GM12878 (cell line): ENCODE data around the gene DENND6B. TPM values are rescaled to one million over a fixed set of nuclear protein-coding genes. Genes with fewer than 3 reads are reported as not detected.
A peak's percentile ranks its signal among the peaks of the same experiment; 100 is the strongest.

Experiments used
- ATAC-seq: fragments of 200-7000 bp; cut with Tn5 transposase; 3 replicates; pipeline ENCODE4 v1.9.1; 2020; ENCODE audit warnings: mild to moderate bottlenecking, moderate library complexity
- BruUV-seq: library from RNA; stranded (reverse); fragments of 400-500 nt; replicated peaks from 2 replicates; lab custom pipeline; 2021; lab: Mats Ljungman, UMichigan
- CTCF ChIA-PET: fragments of 300-600 bp; sonication (Branson Sonifier 250); formaldehyde crosslinking; extraction: SDS; loops from one replicate; lab custom pipeline; 2021; ENCODE audit warnings: inconsistent platforms; lab: Yijun Ruan, JAX
- POLR2A ChIA-PET: fragments of 350-600 bp; formaldehyde crosslinking; extraction: SDS; loops from one replicate; lab custom pipeline; 2021; ENCODE audit warnings: inconsistent platforms; lab: Charles Lee
- RAD21 ChIA-PET: fragments of 300-600 bp; sonication (Branson Sonifier 250); formaldehyde crosslinking; loops from one replicate; lab custom pipeline; 2023; ENCODE audit warnings: antibody characterized with exemption; ENCODE audit not compliant: unreplicated experiment; lab: Charles Lee
- SMC1A ChIA-PET: fragments of 300-600 bp; sonication (Branson Sonifier 250); formaldehyde crosslinking; loops from one replicate; lab custom pipeline; 2023; ENCODE audit not compliant: unreplicated experiment, uncharacterized antibody; lab: Charles Lee
- DNase-seq: peaks from one replicate; pipeline ENCODE4 v3.0.0-alpha.2; 2011; ENCODE audit warnings: low read depth, low spot score
- FAIRE-seq: peaks from 3 replicates; lab custom pipeline; 2011; peaks lifted over from hg19 to GRCh38; lab: Jason Lieb, UNC
- H2AFZ ChIP-seq: 2 replicates; pipeline ENCODE4 v1.6.0; 2011; ENCODE audit warnings: low read depth, low read length, control low read depth; ENCODE audit not compliant: control insufficient read depth
- H3K27ac ChIP-seq: 2 replicates; pipeline ENCODE4 v1.5.1; 2011; ENCODE audit warnings: control low read depth; ENCODE audit not compliant: control insufficient read depth, insufficient read depth
- H3K27me3 ChIP-seq, 2 experiments: replicated peaks in 1 of 2; 2 replicates each; pipeline versions ENCODE4 v1.6.0 to v1.6.1; 2011; ENCODE audit warnings: low read length in 1 of 2; ENCODE audit not compliant: control insufficient read depth in 2 of 2, insufficient read depth in 2 of 2
- H3K36me3 ChIP-seq, 2 experiments: 2 replicates each; pipeline ENCODE4 v1.5.1; 2011; ENCODE audit warnings: low read length in 1 of 2; ENCODE audit not compliant: control insufficient read depth in 2 of 2, insufficient read depth in 2 of 2
- H3K4me1 ChIP-seq: 2 replicates; pipeline ENCODE4 v1.6.1; 2011; ENCODE audit warnings: mild to moderate bottlenecking, low read length, moderate library complexity, mixed read lengths; ENCODE audit not compliant: control insufficient read depth, insufficient read depth
- H3K4me2 ChIP-seq: 2 replicates; pipeline ENCODE4 v1.6.0; 2011; ENCODE audit warnings: control low read depth; ENCODE audit not compliant: control insufficient read depth, insufficient read depth
- H3K4me3 ChIP-seq: fragments of 200-600 bp; sonication (generic); 2 replicates; pipeline ENCODE4 v1.5.1; 2016
- H3K79me2 ChIP-seq: 2 replicates; pipeline ENCODE4 v1.6.0; 2011; ENCODE audit warnings: low read length; ENCODE audit not compliant: control insufficient read depth, insufficient read depth
- H3K9ac ChIP-seq: 2 replicates; pipeline ENCODE4 v1.8.0; 2011; ENCODE audit warnings: low read length, control low read depth, mixed read lengths; ENCODE audit not compliant: control insufficient read depth, insufficient read depth
- H3K9me3 ChIP-seq: replicated peaks from 3 replicates; pipeline ENCODE4 v1.5.1; 2011; ENCODE audit warnings: mild to moderate bottlenecking, low read length; ENCODE audit not compliant: control insufficient read depth, insufficient read depth
- H4K20me1 ChIP-seq: 2 replicates; pipeline ENCODE4 v1.6.0; 2011; ENCODE audit not compliant: control insufficient read depth, insufficient read depth
- CREB1 ChIP-seq: IDR thresholded peaks from 2 replicates; pipeline ENCODE4 v1.6.1; 2012; ENCODE audit warnings: low read depth, mild to moderate bottlenecking, inconsistent platforms
- EGR1 ChIP-seq, 2 experiments: IDR thresholded peaks; 1 replicate in 1 of 2; 2 replicates in 1 of 2; pipeline ENCODE4 v1.6.1; 2011 to 2012; ENCODE audit warnings: low read depth in 2 of 2, low read length in 2 of 2, borderline replicate concordance in 1 of 2, mild to moderate bottlenecking in 1 of 2, moderate library complexity in 1 of 2
- FOS ChIP-seq: IDR thresholded peaks from 3 replicates; pipeline ENCODE4 v1.6.1; 2011; ENCODE audit warnings: borderline replicate concordance; ENCODE audit not compliant: insufficient read length; ENCODE audit errors: extremely low read depth
- HCFC1 ChIP-seq: fragments of 150-350 bp; IDR thresholded peaks from 2 replicates; pipeline ENCODE4 v1.6.1; 2014; ENCODE audit warnings: low read length
- IKZF1 ChIP-seq: fragments of 450-650 bp; conservative IDR thresholded peaks from 2 replicates; pipeline ENCODE4 v1.6.1; 2017; ENCODE audit warnings: antibody characterized with exemption, mild to moderate bottlenecking
- NRF1 ChIP-seq: conservative IDR thresholded peaks from 2 replicates; pipeline ENCODE4 v1.6.1; 2011; ENCODE audit warnings: mild to moderate bottlenecking, low read depth, low read length, improper control_type of control experiment
- POLR2AphosphoS2 ChIP-seq: IDR thresholded peaks from 2 replicates; pipeline ENCODE4 v1.6.1; 2011; ENCODE audit warnings: low read depth, mild to moderate bottlenecking, low read length, improper control_type of control experiment, moderate library complexity
- SMARCA5 ChIP-seq: fragments of 450-650 bp; IDR thresholded peaks from 2 replicates; pipeline ENCODE4 v1.6.1; 2017; ENCODE audit warnings: mild to moderate bottlenecking
- SUZ12 ChIP-seq: fragments of 200-600 bp; sonication (generic); IDR thresholded peaks from one replicate; pipeline ENCODE4 v1.6.1; 2018; ENCODE audit warnings: antibody characterized with exemption, mild to moderate bottlenecking; ENCODE audit not compliant: unreplicated experiment
- WGBS: methylation state at CpG from one replicate; pipeline ENCODE4 v1.1.6; 2016; ENCODE audit warnings: low lambda C conversion rate; ENCODE audit not compliant: insufficient replicate concordance, insufficient coverage; ENCODE audit errors: missing lambda C conversion rate; 5-methylcytosine and 5-hydroxymethylcytosine counted together
- in situ Hi-C: fragments of 300-500 bp; cut with MboI; formaldehyde crosslinking; loops from 9 replicates; pipeline ENCODE4 v1.14.3; 2018; ENCODE audit warnings: mixed read lengths
- intact Hi-C: fragments of 100-400 bp; cut with micrococcal nuclease; formaldehyde crosslinking; loops from one replicate; pipeline ENCODE4 v1.14.2; 2022; ENCODE audit not compliant: unreplicated experiment
- polyA plus RNA-seq, 11 experiments: library from polyadenylated mRNA; depleted of rRNA in 4 of 11; unstranded in 6 of 11; stranded (reverse) in 5 of 11; fragments of >200 nt; fragmentation: Nextera tagmentation in 4 of 11; fragmentation: Illumina TruSeq in 1 of 11; extraction: Ambion mirVana in 4 of 11; extraction: Trizol in 1 of 11; gene quantifications; 1 replicate in 1 of 11; 2 replicates in 10 of 11; pipeline versions ENCODE4 v1.2.1 to v1.2.3, GENCODE V29; 2011 to 2016; ENCODE audit warnings: inconsistent platforms in 2 of 11, missing spikeins in 2 of 11, low read depth in 1 of 11
- total RNA-seq, 4 experiments: library from RNA; depleted of rRNA in 3 of 4; stranded (reverse); fragments of >200 nt in 3 of 4; fragmentation: Illumina TruSeq in 1 of 4; extraction: Trizol in 1 of 4; gene quantifications; 2 replicates each; pipeline versions ENCODE4 v1.2.1 to v1.2.3, GENCODE V29; 2013 to 2021
- TF ChIP-seq, protein P1 (sequence below): fragments of 450-650 bp; formaldehyde crosslinking; IDR thresholded peaks from 2 replicates; pipeline ENCODE4 v1.5.0; 2022; ENCODE audit warnings: mild to moderate bottlenecking, missing genetic modification characterization
- TF ChIP-seq, protein P2 (sequence below): IDR thresholded peaks from 2 replicates; pipeline ENCODE4 v1.6.1; 2012; ENCODE audit warnings: low read depth, low read length, improper control_type of control experiment
- TF ChIP-seq, protein P3 (sequence below): fragments of 450-650 bp; IDR thresholded peaks from 2 replicates; pipeline ENCODE4 v1.6.1; 2017; ENCODE audit warnings: mild to moderate bottlenecking, moderate library complexity

Gene DENND6B
- total and polyA plus RNA-seq, 10 of the 15 experiments (the other 5 are each of a cell fraction or from before 2014, with no cell fraction given), result 0.72 to 11.3 (median 6.2) TPM

DNA sequence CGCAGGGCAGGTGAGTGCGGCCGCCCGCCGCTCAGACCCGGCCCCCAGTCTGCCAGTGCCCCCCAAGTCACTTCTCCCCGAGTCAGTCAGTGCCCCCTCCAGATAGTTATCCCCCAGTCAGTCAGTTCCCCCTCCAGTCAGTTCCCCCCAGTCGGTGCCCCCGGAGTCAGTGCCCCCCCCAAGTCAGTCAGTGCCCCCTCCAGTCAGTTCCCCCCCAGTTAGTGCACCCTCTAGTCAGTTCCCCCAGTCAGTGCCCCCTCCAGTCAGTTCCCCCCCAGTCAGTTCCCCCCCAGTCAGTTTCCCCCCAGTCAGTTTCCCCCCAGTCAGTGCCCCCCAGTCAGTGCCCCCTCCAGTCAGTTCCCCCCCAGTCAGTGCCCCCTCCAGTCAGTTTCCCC, 16.7 kb upstream of the DENND6B start (continued):
- TF ChIP-seq, protein P1, sequence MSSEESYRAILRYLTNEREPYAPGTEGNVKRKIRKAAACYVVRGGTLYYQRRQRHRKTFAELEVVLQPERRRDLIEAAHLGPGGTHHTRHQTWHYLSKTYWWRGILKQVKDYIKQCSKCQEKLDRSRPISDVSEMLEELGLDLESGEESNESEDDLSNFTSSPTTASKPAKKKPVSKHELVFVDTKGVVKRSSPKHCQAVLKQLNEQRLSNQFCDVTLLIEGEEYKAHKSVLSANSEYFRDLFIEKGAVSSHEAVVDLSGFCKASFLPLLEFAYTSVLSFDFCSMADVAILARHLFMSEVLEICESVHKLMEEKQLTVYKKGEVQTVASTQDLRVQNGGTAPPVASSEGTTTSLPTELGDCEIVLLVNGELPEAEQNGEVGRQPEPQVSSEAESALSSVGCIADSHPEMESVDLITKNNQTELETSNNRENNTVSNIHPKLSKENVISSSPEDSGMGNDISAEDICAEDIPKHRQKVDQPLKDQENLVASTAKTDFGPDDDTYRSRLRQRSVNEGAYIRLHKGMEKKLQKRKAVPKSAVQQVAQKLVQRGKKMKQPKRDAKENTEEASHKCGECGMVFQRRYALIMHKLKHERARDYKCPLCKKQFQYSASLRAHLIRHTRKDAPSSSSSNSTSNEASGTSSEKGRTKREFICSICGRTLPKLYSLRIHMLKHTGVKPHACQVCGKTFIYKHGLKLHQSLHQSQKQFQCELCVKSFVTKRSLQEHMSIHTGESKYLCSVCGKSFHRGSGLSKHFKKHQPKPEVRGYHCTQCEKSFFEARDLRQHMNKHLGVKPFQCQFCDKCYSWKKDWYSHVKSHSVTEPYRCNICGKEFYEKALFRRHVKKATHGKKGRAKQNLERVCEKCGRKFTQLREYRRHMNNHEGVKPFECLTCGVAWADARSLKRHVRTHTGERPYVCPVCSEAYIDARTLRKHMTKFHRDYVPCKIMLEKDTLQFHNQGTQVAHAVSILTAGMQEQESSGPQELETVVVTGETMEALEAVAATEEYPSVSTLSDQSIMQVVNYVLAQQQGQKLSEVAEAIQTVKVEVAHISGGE (CRISPR knock-in tag), result no peak
- TF ChIP-seq, all 136 proteins: peak for 0

DNA sequence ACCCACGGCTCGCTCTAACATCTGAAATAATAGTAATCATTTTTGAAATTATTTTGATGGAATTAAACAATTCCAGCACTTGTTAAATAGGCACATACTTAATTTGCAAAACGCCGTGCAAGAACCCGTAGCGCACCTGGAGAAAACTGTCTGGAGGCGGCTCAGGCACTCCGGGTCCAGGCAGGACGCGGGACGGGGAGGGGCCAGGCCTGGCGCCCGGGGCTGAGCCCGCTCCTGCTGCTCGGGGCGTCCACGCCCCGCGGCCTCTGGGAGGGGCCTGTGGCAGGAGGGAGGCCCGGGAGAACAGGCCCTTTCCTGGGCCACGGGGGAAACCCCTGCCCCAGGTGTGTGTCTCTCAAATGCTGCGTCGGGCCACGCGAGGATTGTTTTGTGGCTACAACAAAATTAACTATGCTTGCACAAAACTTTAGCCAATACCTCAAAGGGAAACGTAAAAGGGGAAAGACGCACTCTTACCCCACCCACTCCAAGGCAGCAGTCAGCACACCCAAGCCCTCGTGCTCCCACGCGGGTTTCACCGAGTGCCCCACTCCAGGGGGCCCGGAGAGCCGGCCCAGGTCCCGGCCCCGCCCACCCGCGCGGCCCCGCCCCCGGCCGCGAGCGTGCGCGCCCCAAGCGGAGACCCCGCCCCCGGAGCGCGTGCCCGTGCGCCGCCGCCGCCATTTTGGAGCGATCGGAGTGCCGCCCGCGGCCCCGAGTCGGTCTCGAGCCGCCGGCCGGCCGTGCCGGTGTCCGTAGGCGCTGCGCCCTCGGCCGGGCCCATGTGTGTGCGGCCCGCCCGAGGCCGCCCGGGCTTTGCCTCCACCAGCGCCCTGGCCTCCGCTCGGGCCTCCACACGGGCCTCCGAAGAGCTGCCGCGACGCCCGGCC, 16.1 kb upstream of the DENND6B start, which contains the start of gene PPP6R2:
Gene PPP6R2, plus strand, starts transcription at position 677 of the 890 bp plus-strand sequence. CDS start 50,582 bp downstream, outside the sequence.
- Histone ChIP-seq H4K20me1 (0 out of 2 replicates have a peak, but pooled peaks cover 5% of the 10 kb centered on the region), H3K4me2 (peak within 1 kb of the TSS; percentile 84), H3K36me3 (peaks cover 0 to 4% of the 10 kb centered on the region in 2 experiments; a peak in 1 of 4 replicates), H3K9me3 (no peaks in the 10 kb centered on the region), H3K4me1 (peaks cover 3% of the 10 kb centered on the region; the same call in 1 of the 2 replicates), H3K79me2 (peaks cover 12% of the 10 kb centered on the region), H3K4me3 (peak within 1 kb of the TSS; percentile 80), H3K27ac (peak within 1 kb of the TSS; percentile 55), H2AFZ (peak within 1 kb of the TSS; percentile 87), H3K9ac (peak within 1 kb of the TSS; percentile 68), H3K27me3 (no peaks in the 10 kb centered on the region)
- no TSS peak for BruUV-seq
- ATAC-seq (peak; percentile 85), FAIRE-seq (no peak), DNase-seq (no peak)
- ChIA-PET SMC1A (interaction anchor here (0.7 to 2.5 kb wide), 9 partner anchors 27 to 131 kb away, joined by 3 to 11 read pairs (median 4); partner anchors contain the start of gene HDAC10), RAD21 (interaction anchor here (0.6 to 2.7 kb wide), 5 partner anchors 39 to 278 kb away, joined by 3 to 26 read pairs (median 6); partner anchors contain the start of gene HDAC10), POLR2A (no interaction called here), CTCF (interaction anchor here (0.7 to 2.7 kb wide), 15 partner anchors 10 to 278 kb away, joined by 3 to 30 read pairs (median 10); partner anchors contain the start of gene HDAC10)
- intact Hi-C loops, result loop anchor here (1.0 kb wide), 2 partner anchors 67 to 91 kb away; no protein-coding TSS in a partner anchor
- in situ Hi-C loops, result no loop called here
- WGBS, result under 1% methylated on average over 45 of the region's 87 CpGs
- no peak for TF ChIP-seq CREB1
- TF ChIP-seq, protein P2, sequence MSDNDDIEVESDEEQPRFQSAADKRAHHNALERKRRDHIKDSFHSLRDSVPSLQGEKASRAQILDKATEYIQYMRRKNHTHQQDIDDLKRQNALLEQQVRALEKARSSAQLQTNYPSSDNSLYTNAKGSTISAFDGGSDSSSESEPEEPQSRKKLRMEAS, result peak; percentile 39
- TF ChIP-seq SUZ12, result no peak
- no peak for TF ChIP-seq HCFC1
- TF ChIP-seq IKZF1, result peak; percentile 65
- TF ChIP-seq SMARCA5, result peak; percentile 83
- TF ChIP-seq, protein P3, sequence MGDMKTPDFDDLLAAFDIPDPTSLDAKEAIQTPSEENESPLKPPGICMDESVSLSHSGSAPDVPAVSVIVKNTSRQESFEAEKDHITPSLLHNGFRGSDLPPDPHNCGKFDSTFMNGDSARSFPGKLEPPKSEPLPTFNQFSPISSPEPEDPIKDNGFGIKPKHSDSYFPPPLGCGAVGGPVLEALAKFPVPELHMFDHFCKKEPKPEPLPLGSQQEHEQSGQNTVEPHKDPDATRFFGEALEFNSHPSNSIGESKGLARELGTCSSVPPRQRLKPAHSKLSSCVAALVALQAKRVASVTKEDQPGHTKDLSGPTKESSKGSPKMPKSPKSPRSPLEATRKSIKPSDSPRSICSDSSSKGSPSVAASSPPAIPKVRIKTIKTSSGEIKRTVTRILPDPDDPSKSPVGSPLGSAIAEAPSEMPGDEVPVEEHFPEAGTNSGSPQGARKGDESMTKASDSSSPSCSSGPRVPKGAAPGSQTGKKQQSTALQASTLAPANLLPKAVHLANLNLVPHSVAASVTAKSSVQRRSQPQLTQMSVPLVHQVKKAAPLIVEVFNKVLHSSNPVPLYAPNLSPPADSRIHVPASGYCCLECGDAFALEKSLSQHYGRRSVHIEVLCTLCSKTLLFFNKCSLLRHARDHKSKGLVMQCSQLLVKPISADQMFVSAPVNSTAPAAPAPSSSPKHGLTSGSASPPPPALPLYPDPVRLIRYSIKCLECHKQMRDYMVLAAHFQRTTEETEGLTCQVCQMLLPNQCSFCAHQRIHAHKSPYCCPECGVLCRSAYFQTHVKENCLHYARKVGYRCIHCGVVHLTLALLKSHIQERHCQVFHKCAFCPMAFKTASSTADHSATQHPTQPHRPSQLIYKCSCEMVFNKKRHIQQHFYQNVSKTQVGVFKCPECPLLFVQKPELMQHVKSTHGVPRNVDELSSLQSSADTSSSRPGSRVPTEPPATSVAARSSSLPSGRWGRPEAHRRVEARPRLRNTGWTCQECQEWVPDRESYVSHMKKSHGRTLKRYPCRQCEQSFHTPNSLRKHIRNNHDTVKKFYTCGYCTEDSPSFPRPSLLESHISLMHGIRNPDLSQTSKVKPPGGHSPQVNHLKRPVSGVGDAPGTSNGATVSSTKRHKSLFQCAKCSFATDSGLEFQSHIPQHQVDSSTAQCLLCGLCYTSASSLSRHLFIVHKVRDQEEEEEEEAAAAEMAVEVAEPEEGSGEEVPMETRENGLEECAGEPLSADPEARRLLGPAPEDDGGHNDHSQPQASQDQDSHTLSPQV, result no peak
- peak in 1 of 2 experiments; percentile 61; a peak in 1 of 3 replicates for TF ChIP-seq EGR1 (IDR thresholded peaks at IDR 0.05; ENCODE audit: borderline replicate concordance in 1 of 2, low read depth in 2 of 2, low read length in 2 of 2)
- no peak for TF ChIP-seq FOS
- TF ChIP-seq NRF1, result no peak
- 0 out of 2 replicates have a peak, but pooled peaks have one; percentile 35 for TF ChIP-seq POLR2AphosphoS2
